Progenitor cell of endocrine pancreas (in vitro differentiated cells): ENCODE measurements around the gene NUP188. TPM values are rescaled to one million over a fixed set of nuclear protein-coding genes. Genes with fewer than 3 reads are reported as not detected.
"Not testable (repeated sequence)": the region's sequence is repeated elsewhere in the genome, so short reads cannot be mapped to it uniquely, and the experiment has no call there.

Experiments used
- DNase-seq: peaks from one replicate; pipeline ENCODE4 v3.0.0; 2021; ENCODE audit warnings: low spot score; ENCODE audit not compliant: unreplicated experiment
- H3K27ac Mint-ChIP-seq: 2 replicates; pipeline ENCODE4 v1.8.0; 2021; ENCODE audit warnings: mild to moderate bottlenecking, moderate library complexity, mixed read lengths
- H3K27me3 Mint-ChIP-seq: 2 replicates; pipeline ENCODE4 v1.8.0; 2021; ENCODE audit warnings: mixed read lengths
- H3K36me3 Mint-ChIP-seq: 2 replicates; pipeline ENCODE4 v1.8.0; 2022; ENCODE audit warnings: mixed read lengths; ENCODE audit not compliant: insufficient read depth
- H3K4me1 Mint-ChIP-seq: 2 replicates; pipeline ENCODE4 v1.8.0; 2021; ENCODE audit warnings: low read depth, mixed read lengths
- H3K4me3 Mint-ChIP-seq: 2 replicates; pipeline ENCODE4 v1.8.0; 2021; ENCODE audit warnings: low read depth, mild to moderate bottlenecking, moderate library complexity, mixed read lengths
- H3K9me3 Mint-ChIP-seq: 2 replicates; pipeline ENCODE4 v1.8.0; 2021; ENCODE audit warnings: low read depth, mixed read lengths
- CTCF ChIP-seq: fragments of 200-600 bp; sonication (generic); IDR thresholded peaks from one replicate; pipeline ENCODE4 v1.5.0; 2021; ENCODE audit warnings: antibody characterized with exemption, mild to moderate bottlenecking; ENCODE audit not compliant: unreplicated experiment
- total RNA-seq: library from RNA; stranded (reverse); gene quantifications from 2 replicates; pipeline ENCODE4 v1.2.1, GENCODE V29; 2021

Gene NUP188
- total RNA-seq, 1 donor from 2014 or later, result 74.8 TPM

- no peak for DNase-seq
- H3K27me3 Mint-ChIP-seq, result no peaks in the 10 kb centered on the region
- H3K4me1 Mint-ChIP-seq, result no peaks in the 10 kb centered on the region
- no peak for TF ChIP-seq CTCF
- no peak overlapping the region for H3K27ac Mint-ChIP-seq
- peaks cover 28% of the 10 kb centered on the region for H3K36me3 Mint-ChIP-seq
- no peaks in the 10 kb centered on the region for H3K9me3 Mint-ChIP-seq
- no peak overlapping the region for H3K4me3 Mint-ChIP-seq
Observed at GRCh38 chr9:128999581-129000206, 52.2 kb downstream of the NUP188 start.

- DNase-seq, result no peak
- Mint-ChIP-seq H3K27me3 (no peaks in the 10 kb centered on the region), H3K9me3 (no peaks in the 10 kb centered on the region), H3K27ac (peak overlapping the region; percentile 73), H3K4me3 (no peak overlapping the region), H3K36me3 (peaks cover 24% of the 10 kb centered on the region), H3K4me1 (no peaks in the 10 kb centered on the region)
- TF ChIP-seq CTCF, result no peak
Observed at GRCh38 chr9:129001504-129002325, 54.2 kb downstream of the NUP188 start.

GRCh38 chr9:129002992-129003391, 55.5 kb downstream of the NUP188 start:
- no peak overlapping the region for H3K4me3 Mint-ChIP-seq
- H3K27ac Mint-ChIP-seq, result peak overlapping the region; percentile 49
- DNase-seq, result no peak
- no peaks in the 10 kb centered on the region for H3K9me3 Mint-ChIP-seq
- no peaks in the 10 kb centered on the region for H3K27me3 Mint-ChIP-seq
- peaks cover 24% of the 10 kb centered on the region for H3K36me3 Mint-ChIP-seq
- H3K4me1 Mint-ChIP-seq, result no peaks in the 10 kb centered on the region
- TF ChIP-seq CTCF, result no peak

- H3K27me3 Mint-ChIP-seq, DNase-seq, H3K9me3 Mint-ChIP-seq, H3K4me3 Mint-ChIP-seq, H3K4me1 Mint-ChIP-seq: not testable (repeated sequence)
- Mint-ChIP-seq H3K36me3 (peaks cover 19% of the 10 kb centered on the region), H3K27ac (peak overlapping the region; percentile 74)
Observed at GRCh38 chr9:129004173-129004572, 56.7 kb downstream of the NUP188 start.

GRCh38 chr9:129005336-129005997, 58.0 kb downstream of the NUP188 start:
- no peaks in the 10 kb centered on the region for H3K9me3 Mint-ChIP-seq
- no peaks in the 10 kb centered on the region for H3K27me3 Mint-ChIP-seq
- H3K36me3 Mint-ChIP-seq, result peaks cover 14% of the 10 kb centered on the region
- DNase-seq, result no peak
- H3K27ac Mint-ChIP-seq, result peak overlapping the region; percentile 55
- H3K4me3 Mint-ChIP-seq, result no peak overlapping the region
- no peaks in the 10 kb centered on the region for H3K4me1 Mint-ChIP-seq
- TF ChIP-seq CTCF, result no peak
